ENCODE results near the gene FHAD1.

The FHAD1 gene

DNA sequence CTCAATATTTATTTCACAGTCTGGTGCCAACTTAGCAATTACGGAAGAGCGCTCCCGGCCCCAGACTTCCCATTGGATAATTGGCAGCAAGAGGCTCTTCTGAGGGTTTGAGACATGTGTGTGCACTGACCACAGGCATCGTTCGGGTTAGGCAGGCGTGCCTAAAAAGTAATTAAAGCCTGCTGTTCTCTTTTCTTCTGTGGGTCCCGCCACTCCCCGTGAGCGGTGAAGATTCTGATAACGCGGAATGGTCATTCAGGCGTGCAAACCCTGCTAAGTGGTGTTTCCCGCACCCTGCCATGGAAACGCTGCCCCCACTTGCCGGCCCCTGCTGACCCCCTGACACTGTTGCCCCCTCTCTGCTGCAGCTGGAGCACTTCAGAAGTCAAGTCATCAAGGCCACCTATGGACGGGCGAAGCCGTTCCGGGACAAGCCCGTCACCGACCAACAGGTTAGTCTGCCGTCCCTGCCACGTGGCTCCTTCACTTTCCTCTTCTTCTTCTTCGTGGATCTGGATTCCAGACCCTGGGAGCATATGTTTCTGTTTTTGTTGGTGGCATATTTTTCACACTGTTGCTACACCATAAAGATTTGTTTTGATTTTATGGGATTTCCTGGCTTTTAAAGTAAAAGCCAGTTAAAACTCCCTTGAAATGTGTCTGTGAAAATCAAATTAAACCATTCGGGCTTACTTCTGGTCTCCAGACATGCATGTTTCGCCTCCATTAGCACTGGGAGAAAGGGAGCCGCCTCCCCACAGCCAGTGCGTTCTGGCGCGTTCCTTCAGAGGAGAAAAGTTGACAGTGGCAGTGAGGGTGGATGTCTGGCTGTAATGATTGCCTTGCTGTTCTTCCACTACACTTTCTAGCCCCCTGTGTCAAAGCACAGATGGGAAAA is 79.9 kb downstream of the FHAD1 start:
- DNase-seq (ENCODE audit: low read depth in 2 of 2), result no peak

DNA sequence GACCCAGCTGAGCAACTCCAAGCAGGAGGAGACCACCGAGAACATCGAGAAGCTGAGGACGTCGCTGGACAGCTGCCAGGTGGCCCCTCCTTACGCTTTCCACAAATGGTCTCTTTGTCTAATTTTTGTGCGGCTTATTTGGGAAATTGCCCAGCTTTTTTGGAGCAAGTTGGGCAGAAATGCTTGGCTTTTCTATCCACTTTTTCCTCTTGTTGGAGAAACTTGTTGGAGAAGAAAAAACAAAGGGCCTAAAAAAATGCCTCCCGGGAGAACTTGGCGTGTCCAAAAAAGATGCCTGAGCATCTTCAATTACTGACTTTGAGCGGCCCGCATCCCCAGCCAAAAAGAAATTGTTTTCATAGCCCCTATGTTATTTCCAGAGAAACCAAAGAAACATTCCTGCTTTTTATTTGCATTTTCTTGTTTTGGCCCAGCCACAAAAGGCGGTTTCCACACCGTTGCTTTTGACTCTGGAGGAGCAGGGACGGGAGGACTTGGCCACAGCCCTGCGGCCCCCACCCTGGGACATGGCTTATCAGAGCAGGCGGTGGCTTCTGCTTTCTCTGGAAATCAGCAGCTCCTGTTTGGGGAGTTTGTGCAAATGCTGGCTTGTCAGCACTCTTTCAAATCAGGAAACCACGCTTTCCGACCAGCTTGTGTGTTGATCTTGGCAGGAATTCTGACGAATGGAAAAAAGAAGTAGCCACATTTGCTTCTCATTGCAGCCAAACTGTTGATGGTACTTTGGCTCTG is 81.5 kb downstream of the FHAD1 start:
- no peak for DNase-seq (ENCODE audit: low read depth in 2 of 2)

DNA sequence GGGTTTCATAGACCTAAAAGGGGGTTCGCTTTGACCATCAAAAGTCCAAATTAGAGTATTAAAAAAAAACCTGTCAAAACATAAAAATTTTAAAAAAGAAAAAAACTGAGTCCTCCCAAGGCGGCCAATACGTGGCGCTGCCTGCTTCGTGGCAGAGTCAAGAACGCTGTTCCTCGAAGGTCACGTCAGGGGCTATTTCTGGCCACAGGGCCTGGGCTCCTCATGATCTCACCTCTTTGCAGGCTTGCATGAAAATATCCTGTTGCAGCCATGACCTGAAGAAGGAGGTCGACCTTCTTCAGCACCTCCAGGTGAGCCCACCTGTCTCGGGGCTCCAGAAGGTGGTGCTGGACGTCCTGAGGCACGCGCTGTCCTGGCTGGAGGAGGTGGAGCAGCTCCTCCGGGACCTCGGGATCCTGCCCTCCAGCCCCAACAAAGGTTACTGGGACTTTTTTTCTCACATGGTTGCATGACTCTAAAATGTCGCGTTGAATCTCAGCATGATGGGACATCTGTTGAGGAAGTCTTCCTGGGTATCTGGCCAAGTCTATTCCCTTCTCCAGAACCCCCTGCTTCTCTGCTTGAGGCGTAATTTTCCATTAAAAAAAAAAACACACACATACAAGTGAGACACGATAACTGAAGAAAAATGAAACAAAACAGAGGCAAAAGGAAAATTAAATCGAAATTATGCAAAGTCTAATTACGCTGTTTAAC is 82.2 kb downstream of the FHAD1 start:
- no peak for DNase-seq (ENCODE audit: low read depth in 2 of 2)

DNA sequence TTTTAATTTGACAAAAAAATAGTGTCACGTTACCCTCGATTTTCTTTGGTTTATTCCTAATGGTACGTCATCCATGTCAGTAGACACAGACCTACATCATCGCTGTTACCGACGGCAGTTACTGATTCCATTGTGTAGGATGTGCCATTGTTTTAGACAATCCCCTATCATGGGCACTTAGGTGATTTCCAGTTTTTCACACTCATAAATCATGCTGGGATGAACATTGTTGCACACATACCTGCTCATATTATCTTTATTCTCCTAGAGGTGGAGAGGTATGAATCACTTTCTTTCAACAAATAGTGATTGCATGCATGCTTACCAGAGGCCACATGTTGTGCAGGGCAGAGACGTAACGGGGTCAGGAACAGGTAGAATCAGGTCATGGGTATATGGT is 83.0 kb downstream of the FHAD1 start:
- no peak for DNase-seq (ENCODE audit: low read depth in 2 of 2)

DNA sequence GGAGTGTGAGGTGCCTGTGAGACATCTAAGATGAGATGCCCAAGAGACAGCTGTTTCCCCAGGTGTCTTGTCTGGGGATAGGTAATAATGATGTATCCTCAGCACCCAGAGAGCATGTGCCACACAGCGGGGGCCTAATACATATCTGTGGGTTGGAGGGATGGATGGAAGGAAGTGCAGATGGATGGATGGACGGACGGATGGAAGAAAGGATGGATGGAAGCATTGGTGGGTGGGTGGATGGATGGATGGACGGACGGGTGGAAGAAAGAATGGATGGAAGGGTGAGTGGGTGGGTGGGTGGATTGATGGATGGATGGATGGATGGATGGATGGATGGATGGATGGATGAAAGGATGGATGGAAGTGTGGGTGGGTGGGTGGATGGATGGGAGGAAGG is 84.2 kb downstream of the FHAD1 start:
- no peak for DNase-seq (ENCODE audit: low read depth in 2 of 2)

DNA sequence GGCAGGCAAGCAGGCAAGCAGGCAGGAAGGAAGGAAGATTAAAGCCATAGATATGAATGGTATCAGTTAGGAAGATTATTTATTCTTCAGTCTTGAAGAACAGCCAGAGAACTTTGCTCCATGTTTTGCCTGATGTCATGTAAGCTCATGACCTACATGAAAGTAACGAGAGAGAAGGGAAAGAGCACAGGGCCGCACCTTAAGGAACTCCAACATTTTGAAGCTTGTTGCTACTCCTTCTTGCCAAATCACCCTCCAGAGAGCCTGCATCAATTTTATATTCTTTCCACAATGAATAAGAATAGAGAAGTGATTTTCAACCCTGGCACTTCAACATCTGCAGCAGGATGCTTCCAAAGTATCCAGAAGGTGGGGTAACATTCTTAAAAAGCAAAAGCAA is 84.7 kb downstream of the FHAD1 start:
- DNase-seq (ENCODE audit: low read depth in 2 of 2), result no peak

DNA sequence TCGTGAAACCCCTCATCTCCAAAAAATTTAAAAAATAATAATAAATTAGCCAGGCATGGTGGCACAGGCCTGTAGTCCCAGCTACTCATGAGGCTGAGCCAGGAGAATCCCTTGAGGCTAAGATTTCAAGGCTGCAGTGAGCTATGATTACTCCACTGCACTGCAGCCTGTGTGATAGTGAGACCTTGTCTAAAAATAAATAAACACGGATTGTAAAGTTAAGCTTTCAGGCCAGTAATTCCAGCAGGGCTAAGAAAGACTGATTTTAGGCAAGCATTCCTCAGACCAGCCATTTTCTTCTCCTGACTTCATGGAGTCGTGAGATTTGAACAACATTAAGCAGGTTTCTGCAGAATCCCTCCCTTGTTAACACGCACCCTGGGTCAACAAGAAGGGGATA is 85.5 kb downstream of the FHAD1 start:
- DNase-seq (ENCODE audit: low read depth in 2 of 2), result no peak

DNA sequence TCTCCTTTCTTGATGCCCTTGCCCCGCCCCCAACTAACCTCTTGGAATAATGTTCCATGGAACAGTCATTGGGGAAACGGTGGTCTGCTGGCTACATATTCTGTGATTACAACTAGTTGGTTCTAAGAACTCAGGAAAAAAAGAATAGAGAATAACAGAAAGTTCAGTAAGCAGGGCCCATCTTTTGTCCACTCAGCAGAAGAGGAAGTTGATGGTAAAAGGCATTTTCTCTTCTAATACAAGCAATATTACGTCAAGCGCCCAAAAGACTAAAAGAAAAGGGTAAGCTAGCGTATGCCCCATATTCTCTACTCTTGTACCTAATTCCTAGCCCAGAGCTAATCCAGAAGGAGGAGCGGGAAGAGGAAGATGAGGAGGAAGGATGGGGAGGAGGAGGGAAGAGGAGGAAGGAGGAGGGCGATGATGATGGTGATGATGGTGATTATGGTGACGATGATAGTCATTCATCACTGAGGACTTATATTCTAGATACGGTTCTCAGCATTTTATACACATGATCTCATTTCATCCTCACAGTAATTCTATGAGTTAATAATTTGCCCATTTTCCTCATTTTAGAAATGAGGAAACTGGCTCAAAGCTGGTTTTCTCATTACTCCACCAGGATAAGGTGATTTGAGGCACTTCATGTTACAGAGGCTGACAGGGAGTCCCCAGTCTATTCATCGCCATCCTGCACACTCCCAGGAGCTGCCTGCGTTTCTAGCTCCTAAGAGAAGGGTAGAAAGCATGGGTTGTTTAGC is 86.1 kb downstream of the FHAD1 start:
- DNase-seq (ENCODE audit: low read depth in 2 of 2), result no peak

DNA sequence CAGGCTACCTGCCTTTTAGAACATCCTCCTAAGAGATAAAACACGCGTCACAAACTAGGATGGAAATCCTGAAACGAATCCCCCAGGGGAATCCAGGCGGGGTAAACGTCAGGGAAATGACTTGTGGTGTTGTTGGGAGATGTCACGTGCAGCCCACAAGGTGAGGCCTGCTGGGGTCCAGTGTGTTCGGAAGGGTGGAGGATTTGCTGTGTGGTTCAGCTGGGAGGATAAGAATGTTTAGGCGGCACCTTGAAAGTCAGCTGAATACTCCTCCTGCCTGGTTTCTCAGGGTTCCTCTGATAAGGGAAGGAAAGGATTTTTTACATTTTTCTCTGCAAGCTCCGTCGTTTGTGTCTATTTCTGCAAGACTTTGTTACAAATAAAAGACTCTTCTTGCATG is 88.0 kb downstream of the FHAD1 start:
- no peak for DNase-seq (ENCODE audit: low read depth in 2 of 2)

DNA sequence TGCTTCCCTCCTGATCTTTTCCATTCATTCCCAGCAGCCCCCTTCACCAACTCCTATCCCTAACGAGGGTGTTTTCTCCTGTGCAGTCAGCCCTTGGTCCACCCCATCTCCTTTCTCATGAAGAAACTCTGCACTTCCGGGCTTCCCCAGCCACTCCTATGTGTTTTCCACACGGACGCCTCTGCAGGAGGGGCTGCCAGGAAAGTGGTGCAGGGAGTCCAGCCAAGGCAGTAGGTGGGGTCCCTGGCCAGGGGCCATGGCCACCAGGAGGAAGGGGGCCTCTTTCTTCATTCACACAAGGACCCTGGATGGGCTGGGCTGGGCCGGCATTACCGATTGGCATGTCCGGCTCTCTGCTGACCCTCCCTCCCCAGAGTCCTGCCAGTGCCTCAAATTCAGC is 89.8 kb downstream of the FHAD1 start:
- no peak for DNase-seq (ENCODE audit: low read depth in 2 of 2)

DNA sequence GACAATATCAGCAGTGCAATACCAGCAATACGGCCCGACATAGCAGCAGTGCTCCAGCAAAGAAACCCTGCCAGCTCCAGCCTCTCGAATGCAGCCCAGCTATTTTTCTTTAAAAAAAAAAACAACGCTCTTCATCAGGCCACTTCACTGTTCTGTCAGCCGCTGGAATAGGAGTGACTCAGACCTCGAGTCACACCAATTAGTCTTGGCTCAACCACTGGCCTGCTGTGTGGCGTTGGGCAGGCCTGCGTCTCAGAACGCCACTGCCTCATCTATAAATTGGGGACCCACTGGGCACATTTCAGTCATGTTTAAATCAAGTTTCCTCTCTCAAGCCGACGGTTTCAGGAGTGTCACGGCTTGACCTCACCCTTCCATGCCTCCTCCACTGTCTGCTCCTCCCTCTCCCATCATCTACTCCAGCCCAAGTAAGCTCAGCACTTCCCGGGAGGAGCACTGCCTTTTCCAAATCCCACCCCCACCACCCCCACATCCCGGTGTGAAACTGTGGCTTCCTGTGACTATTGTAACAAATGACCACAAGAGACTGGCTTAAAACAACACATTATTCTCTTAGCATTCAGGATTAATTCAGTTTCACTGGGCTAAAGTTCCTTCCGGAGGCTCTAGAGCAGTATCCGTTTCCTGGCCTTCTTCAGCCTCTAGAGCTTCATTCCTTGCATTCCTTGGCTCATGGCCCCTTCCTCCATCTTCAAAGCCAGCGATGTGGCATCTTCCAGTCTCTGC is 90.8 kb downstream of the FHAD1 start:
- no peak for DNase-seq (ENCODE audit: low read depth in 2 of 2)

DNA sequence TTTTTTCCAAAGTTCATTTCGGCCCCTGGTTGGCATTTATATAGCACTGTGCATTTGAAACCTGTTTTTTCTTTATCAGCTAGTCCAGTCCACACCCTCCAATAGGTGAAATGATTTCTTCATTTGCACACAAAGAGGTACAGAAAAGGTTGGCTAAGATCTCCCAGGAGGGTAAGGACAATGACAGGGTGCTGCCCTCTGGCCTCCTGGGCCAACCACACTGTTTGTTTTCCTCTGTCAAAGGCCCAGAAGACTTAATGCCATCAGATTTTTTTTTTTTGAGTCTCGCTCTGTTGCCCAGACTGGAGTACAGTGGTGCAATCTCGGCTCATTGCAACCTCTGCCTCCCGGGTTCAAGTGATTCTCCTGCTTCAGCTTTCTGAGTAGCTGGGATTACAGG is 92.5 kb downstream of the FHAD1 start:
- DNase-seq (ENCODE audit: low read depth in 2 of 2), result no peak

DNA sequence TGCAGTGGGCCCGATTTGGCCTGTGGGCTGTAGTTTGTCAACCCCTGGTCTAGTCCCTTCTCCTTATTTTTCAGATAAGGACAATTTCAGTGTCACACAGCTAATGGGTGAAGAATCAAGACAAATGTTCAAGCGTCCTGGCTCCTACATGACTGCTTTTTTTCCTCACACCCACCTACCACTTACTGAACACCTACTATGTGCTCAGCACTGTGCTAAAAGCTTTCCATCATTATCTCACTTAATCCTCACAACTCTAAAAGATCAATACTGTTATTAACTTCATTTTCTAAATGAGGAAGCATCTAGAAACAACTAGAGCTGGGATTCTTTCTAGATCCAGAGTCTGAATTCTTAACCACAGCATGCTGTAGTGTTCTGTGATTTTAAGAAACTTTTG is 94.2 kb downstream of the FHAD1 start:
- DNase-seq (ENCODE audit: low read depth in 2 of 2), result no peak

DNA sequence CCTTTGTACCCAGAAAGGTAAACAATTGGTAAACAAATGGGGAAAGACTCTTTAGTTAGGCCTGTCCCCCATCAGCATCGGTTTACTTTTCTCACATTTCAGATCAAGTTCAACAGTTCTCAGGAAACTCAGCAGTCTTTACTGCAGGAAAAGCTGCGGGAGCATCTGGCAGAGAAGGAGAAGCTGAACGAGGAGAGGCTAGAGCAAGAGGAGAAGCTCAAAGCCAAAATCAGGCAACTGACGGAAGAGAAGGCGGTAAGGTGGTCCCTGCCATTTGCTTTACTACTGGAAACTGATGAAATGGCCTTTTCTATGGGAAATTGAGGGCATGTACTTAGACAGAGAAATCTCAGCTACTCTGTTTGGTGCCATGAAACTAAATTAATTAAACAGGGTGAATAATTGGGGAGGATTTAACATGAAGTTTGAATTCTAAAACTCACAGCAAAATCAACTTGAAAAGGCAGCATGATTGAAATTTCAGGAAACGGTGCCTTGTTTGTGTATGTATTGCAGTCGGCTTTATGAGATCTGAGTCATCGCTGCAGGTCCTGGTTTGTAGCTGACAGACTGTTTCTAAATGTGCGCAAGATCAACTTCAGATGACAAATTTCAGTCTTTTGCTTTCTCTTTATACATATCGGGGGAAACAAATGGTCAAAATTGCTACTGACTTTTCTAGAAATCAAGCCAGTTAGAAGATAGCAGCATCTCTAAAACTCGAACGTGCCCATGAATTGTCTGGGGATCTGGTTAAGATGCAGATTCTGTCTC is 94.8 kb downstream of the FHAD1 start:
- no peak for DNase-seq (ENCODE audit: low read depth in 2 of 2)

DNA sequence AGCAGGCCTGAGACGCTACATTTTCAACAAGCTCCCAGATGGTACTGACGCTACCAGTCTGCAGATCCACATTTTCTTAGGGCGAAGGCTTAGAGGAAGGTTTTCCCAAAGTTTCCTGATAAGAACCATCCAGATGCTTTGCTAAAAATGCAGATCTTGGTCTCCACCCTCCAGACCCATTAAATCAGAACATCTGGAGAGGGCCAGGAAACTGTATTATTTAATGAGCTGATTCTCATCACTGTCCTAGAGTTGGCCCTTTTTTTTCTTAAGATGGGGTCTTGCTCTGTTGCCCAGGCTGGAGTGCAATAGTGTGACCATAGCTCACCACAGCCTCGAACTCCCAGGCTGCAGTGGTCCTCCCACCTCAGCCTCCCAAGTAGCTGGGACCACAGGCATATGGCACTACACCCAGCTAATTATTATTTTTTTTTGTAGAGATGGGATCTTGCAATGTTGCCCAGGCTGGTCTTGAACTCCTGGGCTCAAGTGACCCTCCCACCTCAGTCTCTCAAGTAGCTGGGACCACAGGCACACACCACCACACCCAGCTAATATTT is 95.5 kb downstream of the FHAD1 start:
- DNase-seq (ENCODE audit: low read depth in 2 of 2), result no peak

DNA sequence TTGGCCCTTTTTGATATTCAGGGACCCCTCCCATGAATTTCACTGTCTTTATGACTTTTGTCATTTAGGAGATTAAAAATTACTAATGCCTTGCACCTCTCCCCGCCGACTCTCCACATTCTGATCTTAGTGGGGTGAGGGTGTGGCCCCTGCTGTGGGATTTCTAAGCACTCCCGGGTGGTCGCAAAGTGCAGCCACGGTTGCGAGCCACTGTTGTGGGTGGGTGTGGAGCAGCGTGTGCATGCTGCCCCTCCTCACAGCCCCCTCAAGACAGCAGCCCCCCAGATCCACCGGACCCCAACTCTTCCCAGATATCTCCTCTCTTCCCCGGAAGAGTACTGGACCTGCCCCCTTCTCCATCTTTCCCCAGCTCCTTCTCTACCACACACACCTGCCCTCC is 96.1 kb downstream of the FHAD1 start:
- no peak for DNase-seq (ENCODE audit: low read depth in 2 of 2)

DNA sequence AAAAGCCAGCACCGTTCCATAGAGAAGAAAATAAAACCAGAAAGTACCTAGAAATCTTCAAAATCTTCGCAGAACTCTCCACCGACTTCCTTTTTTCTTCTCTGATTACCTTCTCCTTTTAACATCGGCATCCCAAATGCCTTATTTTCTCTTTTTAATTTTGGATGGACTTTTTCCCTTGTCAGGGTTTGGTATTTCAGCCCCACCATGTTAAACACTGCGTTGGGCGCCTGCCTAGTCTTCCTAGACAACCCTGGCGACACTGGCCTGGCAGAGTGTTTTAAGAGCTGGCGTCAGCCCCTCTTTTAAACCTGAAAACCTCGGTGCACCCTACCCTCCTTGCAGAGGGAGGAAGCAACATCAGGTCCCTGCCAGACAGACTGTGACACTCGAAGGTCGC is 96.7 kb downstream of the FHAD1 start:
- DNase-seq (ENCODE audit: low read depth in 2 of 2), result no peak

DNA sequence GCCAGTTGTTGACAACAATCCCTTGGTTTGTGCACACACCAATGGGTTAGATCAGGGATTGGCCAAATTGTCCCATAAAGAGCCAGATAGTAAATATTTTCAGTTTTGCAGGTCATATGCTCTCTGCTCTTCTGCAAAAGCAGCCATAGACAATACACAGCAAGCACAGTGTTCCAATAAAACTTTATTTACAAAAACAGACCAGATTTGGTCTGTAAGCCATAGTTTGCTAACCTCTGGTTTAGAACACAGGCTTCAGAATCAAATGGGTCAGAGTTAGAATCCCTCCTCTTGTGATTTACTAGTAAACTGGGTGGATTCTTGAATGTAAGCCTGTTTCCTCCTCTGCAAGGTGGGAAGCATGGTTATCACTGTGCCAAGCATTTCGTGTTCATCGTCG is 97.4 kb downstream of the FHAD1 start:
- no peak for DNase-seq (ENCODE audit: low read depth in 2 of 2)

DNA sequence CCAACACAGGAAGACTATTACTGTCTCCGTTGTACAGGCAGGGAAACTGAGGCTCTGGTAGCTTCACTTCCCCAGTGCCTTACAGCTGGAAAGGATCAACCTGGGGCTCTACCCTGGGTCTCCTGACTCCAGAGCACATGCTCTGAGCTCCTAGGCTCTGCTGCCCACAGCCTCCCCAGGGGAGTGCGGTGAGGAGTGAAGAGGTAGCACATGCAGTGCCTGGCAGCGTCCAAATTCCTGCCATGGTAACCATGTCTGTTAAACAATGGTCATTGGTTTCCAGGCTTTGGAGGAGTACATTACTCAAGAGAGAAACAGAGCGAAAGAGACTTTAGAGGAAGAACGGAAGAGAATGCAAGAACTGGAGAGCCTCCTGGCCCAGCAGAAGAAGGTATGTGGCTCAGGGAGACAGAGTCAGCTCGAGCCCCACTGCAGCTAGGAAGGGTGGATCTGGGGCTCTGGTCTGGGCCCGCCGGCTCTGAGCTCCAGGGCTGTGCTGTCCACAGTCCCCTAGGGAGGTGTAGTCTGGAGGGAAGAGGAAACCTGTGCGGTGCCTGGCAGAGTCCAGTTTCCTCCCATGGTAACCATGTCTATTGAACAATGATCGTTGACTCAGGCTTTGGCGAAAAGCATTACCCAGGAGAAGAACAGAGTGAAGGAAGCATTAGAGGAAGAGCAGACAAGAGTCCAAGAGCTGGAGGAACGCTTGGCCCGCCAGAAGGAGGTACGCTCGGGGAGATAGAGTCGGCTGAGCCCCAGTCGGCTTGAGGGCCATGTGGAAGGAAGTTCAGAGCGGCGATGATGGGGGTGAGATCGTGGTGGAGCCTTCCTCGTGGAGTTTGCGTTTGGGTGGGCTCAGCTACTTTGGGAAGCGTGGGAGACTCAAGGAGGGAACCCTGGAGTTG is 98.0 kb downstream of the FHAD1 start:
- DNase-seq (ENCODE audit: low read depth in 2 of 2), result no peak
